WTC11 (cell line): ENCODE measurements around the gene ZMYND15.

Experiments used
- CBFB ChIP-seq: sonication (generic); formaldehyde crosslinking; IDR thresholded peaks from 2 replicates; pipeline ENCODE4 v1.8.1; 2022; ENCODE audit warnings: mild to moderate bottlenecking, low read depth, missing genetic modification reagents
- ETV6 ChIP-seq: sonication (generic); formaldehyde crosslinking; IDR thresholded peaks from 2 replicates; pipeline ENCODE4 v1.8.1; 2022; ENCODE audit warnings: mild to moderate bottlenecking, missing genetic modification reagents
- TP53 ChIP-seq: sonication (generic); formaldehyde crosslinking; IDR thresholded peaks from 2 replicates; pipeline ENCODE4 v1.8.1; 2023; ENCODE audit warnings: mild to moderate bottlenecking, missing genetic modification reagents
- ZNF121 ChIP-seq: sonication (generic); formaldehyde crosslinking; IDR thresholded peaks from 2 replicates; pipeline ENCODE4 v1.8.0; 2023; ENCODE audit warnings: missing genetic modification reagents
- ZNF671 ChIP-seq: fragments of 250-450 bp; sonication (Bioruptor Pico); IDR thresholded peaks from 2 replicates; pipeline ENCODE4 v1.8.0; 2021; ENCODE audit warnings: mild to moderate bottlenecking
- TF ChIP-seq, protein P1 (sequence below): sonication (generic); formaldehyde crosslinking; conservative IDR thresholded peaks from 2 replicates; pipeline ENCODE4 v1.8.1; 2023; ENCODE audit warnings: mild to moderate bottlenecking, low read depth, missing genetic modification reagents, moderate library complexity
- TF ChIP-seq, protein P2 (sequence below): fragments of 200-600 bp; IDR thresholded peaks from 2 replicates; pipeline ENCODE4 v1.8.0; 2022; ENCODE audit warnings: antibody characterized with exemption
- TF ChIP-seq, protein P3 (sequence below): sonication (generic); formaldehyde crosslinking; IDR thresholded peaks from 2 replicates; pipeline ENCODE4 v1.8.1; 2022; ENCODE audit warnings: missing genetic modification reagents, borderline replicate concordance
- TF ChIP-seq, protein P4 (sequence below): sonication (generic); formaldehyde crosslinking; IDR thresholded peaks from 2 replicates; pipeline ENCODE4 v1.8.0; 2022; ENCODE audit warnings: missing genetic modification reagents

DNA sequence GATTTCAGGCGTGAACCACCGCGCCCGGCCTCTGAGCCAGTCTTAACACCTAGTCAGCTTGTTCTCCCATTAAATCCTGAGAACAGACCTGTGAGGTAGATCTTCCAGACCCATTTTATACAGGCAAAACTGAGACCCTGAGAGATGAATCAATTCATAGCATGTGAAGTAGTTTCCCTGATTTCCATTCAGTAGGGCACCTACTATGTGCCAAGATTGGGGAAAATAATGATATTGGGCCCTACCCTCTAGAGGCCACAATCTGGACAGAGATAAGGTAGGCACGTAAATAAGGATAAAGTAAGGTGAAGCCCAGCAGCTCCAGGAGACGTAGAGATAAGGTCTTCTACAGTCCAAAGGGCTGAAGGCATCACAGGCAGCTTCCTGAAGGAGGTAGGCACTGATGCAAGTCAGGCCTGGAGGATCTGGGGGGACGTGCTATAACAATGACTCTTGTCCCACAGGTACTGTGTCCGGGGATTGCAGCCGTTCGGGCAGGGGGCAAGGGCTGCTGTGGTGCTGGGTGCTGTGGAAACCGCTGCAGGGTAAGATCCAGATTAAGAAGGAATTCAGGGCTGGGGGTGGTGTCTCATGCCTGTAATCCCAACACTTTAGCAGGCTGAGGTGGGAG lies 40.8 kb downstream of the ZMYND15 start:
- TF ChIP-seq ZNF121 (CRISPR knock-in tag) (no peak), ZNF671 (CRISPR knock-in tag) (no peak), ETV6 (CRISPR knock-in tag) (no peak), TP53 (CRISPR knock-in tag) (no peak), CBFB (CRISPR knock-in tag) (no peak)
- TF ChIP-seq, protein P1, sequence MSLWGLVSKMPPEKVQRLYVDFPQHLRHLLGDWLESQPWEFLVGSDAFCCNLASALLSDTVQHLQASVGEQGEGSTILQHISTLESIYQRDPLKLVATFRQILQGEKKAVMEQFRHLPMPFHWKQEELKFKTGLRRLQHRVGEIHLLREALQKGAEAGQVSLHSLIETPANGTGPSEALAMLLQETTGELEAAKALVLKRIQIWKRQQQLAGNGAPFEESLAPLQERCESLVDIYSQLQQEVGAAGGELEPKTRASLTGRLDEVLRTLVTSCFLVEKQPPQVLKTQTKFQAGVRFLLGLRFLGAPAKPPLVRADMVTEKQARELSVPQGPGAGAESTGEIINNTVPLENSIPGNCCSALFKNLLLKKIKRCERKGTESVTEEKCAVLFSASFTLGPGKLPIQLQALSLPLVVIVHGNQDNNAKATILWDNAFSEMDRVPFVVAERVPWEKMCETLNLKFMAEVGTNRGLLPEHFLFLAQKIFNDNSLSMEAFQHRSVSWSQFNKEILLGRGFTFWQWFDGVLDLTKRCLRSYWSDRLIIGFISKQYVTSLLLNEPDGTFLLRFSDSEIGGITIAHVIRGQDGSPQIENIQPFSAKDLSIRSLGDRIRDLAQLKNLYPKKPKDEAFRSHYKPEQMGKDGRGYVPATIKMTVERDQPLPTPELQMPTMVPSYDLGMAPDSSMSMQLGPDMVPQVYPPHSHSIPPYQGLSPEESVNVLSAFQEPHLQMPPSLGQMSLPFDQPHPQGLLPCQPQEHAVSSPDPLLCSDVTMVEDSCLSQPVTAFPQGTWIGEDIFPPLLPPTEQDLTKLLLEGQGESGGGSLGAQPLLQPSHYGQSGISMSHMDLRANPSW (CRISPR knock-in tag): no peak
- TF ChIP-seq, protein P2, sequence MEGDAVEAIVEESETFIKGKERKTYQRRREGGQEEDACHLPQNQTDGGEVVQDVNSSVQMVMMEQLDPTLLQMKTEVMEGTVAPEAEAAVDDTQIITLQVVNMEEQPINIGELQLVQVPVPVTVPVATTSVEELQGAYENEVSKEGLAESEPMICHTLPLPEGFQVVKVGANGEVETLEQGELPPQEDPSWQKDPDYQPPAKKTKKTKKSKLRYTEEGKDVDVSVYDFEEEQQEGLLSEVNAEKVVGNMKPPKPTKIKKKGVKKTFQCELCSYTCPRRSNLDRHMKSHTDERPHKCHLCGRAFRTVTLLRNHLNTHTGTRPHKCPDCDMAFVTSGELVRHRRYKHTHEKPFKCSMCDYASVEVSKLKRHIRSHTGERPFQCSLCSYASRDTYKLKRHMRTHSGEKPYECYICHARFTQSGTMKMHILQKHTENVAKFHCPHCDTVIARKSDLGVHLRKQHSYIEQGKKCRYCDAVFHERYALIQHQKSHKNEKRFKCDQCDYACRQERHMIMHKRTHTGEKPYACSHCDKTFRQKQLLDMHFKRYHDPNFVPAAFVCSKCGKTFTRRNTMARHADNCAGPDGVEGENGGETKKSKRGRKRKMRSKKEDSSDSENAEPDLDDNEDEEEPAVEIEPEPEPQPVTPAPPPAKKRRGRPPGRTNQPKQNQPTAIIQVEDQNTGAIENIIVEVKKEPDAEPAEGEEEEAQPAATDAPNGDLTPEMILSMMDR: no peak
- TF ChIP-seq, protein P3, sequence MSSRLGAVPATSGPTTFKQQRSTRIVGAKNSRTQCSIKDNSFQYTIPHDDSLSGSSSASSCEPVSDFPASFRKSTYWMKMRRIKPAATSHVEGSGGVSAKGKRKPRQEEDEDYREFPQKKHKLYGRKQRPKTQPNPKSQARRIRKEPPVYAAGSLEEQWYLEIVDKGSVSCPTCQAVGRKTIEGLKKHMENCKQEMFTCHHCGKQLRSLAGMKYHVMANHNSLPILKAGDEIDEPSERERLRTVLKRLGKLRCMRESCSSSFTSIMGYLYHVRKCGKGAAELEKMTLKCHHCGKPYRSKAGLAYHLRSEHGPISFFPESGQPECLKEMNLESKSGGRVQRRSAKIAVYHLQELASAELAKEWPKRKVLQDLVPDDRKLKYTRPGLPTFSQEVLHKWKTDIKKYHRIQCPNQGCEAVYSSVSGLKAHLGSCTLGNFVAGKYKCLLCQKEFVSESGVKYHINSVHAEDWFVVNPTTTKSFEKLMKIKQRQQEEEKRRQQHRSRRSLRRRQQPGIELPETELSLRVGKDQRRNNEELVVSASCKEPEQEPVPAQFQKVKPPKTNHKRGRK (CRISPR knock-in tag): no peak
- TF ChIP-seq, protein P4, sequence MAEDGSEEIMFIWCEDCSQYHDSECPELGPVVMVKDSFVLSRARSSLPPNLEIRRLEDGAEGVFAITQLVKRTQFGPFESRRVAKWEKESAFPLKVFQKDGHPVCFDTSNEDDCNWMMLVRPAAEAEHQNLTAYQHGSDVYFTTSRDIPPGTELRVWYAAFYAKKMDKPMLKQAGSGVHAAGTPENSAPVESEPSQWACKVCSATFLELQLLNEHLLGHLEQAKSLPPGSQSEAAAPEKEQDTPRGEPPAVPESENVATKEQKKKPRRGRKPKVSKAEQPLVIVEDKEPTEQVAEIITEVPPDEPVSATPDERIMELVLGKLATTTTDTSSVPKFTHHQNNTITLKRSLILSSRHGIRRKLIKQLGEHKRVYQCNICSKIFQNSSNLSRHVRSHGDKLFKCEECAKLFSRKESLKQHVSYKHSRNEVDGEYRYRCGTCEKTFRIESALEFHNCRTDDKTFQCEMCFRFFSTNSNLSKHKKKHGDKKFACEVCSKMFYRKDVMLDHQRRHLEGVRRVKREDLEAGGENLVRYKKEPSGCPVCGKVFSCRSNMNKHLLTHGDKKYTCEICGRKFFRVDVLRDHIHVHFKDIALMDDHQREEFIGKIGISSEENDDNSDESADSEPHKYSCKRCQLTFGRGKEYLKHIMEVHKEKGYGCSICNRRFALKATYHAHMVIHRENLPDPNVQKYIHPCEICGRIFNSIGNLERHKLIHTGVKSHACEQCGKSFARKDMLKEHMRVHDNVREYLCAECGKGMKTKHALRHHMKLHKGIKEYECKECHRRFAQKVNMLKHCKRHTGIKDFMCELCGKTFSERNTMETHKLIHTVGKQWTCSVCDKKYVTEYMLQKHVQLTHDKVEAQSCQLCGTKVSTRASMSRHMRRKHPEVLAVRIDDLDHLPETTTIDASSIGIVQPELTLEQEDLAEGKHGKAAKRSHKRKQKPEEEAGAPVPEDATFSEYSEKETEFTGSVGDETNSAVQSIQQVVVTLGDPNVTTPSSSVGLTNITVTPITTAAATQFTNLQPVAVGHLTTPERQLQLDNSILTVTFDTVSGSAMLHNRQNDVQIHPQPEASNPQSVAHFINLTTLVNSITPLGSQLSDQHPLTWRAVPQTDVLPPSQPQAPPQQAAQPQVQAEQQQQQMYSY: no peak
